GM19372 (cell line): ENCODE data around the gene FNDC7.
"Not testable (repeated sequence)": the region's sequence is repeated elsewhere in the genome, so short reads cannot be mapped to it uniquely, and the experiment has no call there.

ENCODE experiments used
- ATAC-seq: cut with Tn5 transposase; IDR thresholded peaks from one replicate; pipeline ENCODE4 v1.9.1; 2021; ENCODE audit warnings: mild to moderate bottlenecking, low read depth, moderate library complexity; ENCODE audit not compliant: unreplicated experiment

Gene FNDC7

GRCh38 chr1:108699375-108700332 lies 13.1 kb upstream of the FNDC7 start:
- no peak for ATAC-seq

- ATAC-seq = no peak
Observed at GRCh38 chr1:108701176-108701849, 11.4 kb upstream of the FNDC7 start.

- ATAC-seq = not testable (repeated sequence)
Observed at GRCh38 chr1:108702109-108702508, 10.6 kb upstream of the FNDC7 start.

- ATAC-seq = no peak
Observed at GRCh38 chr1:108703939-108704338, 8.8 kb upstream of the FNDC7 start.

GRCh38 chr1:108704496-108704895 lies 8.2 kb upstream of the FNDC7 start:
- no peak for ATAC-seq

- ATAC-seq = no peak
Observed at GRCh38 chr1:108706643-108707042, 6.1 kb upstream of the FNDC7 start.

- no peak for ATAC-seq
Observed at GRCh38 chr1:108708691-108709660, 3.7 kb upstream of the FNDC7 start.

- ATAC-seq = no peak
Observed at GRCh38 chr1:108715932-108716331, 3.2 kb downstream of the FNDC7 start.

GRCh38 chr1:108716437-108717230 lies 3.9 kb downstream of the FNDC7 start:
- ATAC-seq = no peak

GRCh38 chr1:108717774-108718316 lies 5.1 kb downstream of the FNDC7 start:
- ATAC-seq = no peak

- ATAC-seq = no peak
Observed at GRCh38 chr1:108718927-108719655, 6.4 kb downstream of the FNDC7 start.

- no peak for ATAC-seq
Observed at GRCh38 chr1:108719656-108720435, 7.1 kb downstream of the FNDC7 start.

- ATAC-seq = no peak
Observed at GRCh38 chr1:108722292-108722691, 9.6 kb downstream of the FNDC7 start.

GRCh38 chr1:108725906-108726305 lies 13.2 kb downstream of the FNDC7 start:
- ATAC-seq = no peak

- ATAC-seq = no peak
Observed at GRCh38 chr1:108728327-108728923, 15.7 kb downstream of the FNDC7 start.

- no peak for ATAC-seq
Observed at GRCh38 chr1:108729481-108729880, 16.8 kb downstream of the FNDC7 start.

GRCh38 chr1:108732398-108732797 lies 19.7 kb downstream of the FNDC7 start:
- no peak for ATAC-seq
